ENCODE measurements around the gene SERPINA3.

The SERPINA3 gene

GRCh38 chr14:94598816-94599655, 13.2 kb upstream of the SERPINA3 start:
- H2BK120ac ChIP-seq (ENCODE audit: low read depth, low read length), result no peak overlapping the region

GRCh38 chr14:94599656-94600004, 12.6 kb upstream of the SERPINA3 start:
- H2BK120ac ChIP-seq (ENCODE audit: low read depth, low read length), result no peak overlapping the region

More at GRCh38 chr14:94598816-94599655, 13.2 kb upstream of the SERPINA3 start:
- Histone ChIP-seq H2BK15ac (ENCODE audit: low read depth, poor library complexity, severe bottlenecking) (no peak overlapping the region), H3K23ac (ENCODE audit: low read length in 2 of 2) (no peak overlapping the region), H4K91ac (ENCODE audit: low read length) (peak overlapping the region; percentile 8), H3K27ac (ENCODE audit: low read length, poor library complexity, severe bottlenecking) (peak overlapping the region; percentile 56), H3K18ac (ENCODE audit: low read depth in 1 of 2, low read length in 2 of 2) (peak overlapping the region in 1 of 2 experiments; percentile 18), H3K4me2 (ENCODE audit: low read length, poor library complexity, severe bottlenecking) (no peak overlapping the region), H3K4me3 (ENCODE audit: insufficient read depth in 1 of 2, low read depth in 1 of 2, low read length in 2 of 2) (no peak overlapping the region), H3K36me3 (ENCODE audit: control insufficient read depth in 1 of 2, insufficient read depth in 2 of 2, low read depth in 1 of 2, low read length in 2 of 2) (no peaks in the 10 kb centered on the region), H2AFZ (ENCODE audit: low read depth, low read length) (no peak overlapping the region), H3K4ac (ENCODE audit: low read depth in 1 of 2, low read length in 2 of 2) (no peak overlapping the region), H3K14ac (ENCODE audit: low read length in 2 of 2) (no peak overlapping the region), H2AK5ac (ENCODE audit: low read length, severe bottlenecking) (peak overlapping the region; percentile 79), H3K79me1 (replicated peaks; ENCODE audit: low read length, poor library complexity, severe bottlenecking) (no peaks in the 10 kb centered on the region), H2BK12ac (ENCODE audit: low read length in 2 of 2) (peak overlapping the region in 1 of 2 experiments; percentile 16), H3K9me3 (ENCODE audit: control insufficient read depth, low read length) (no peaks in the 10 kb centered on the region), H3K9ac (ENCODE audit: low read length) (peak overlapping the region; percentile 13), H3K4me1 (ENCODE audit: control insufficient read depth, insufficient read depth, low read depth, low read length) (peaks cover 30% of the 10 kb centered on the region), H2BK5ac (ENCODE audit: low read depth, low read length, poor library complexity, severe bottlenecking) (peak overlapping the region; percentile 69), H4K8ac (ENCODE audit: low read length) (no peak overlapping the region), H3K27me3 (ENCODE audit: control insufficient read depth in 1 of 2, insufficient read depth in 1 of 2, low read length in 2 of 2) (no peaks in the 10 kb centered on the region)
- DNase-seq, result peak; percentile 69
- WGBS, result 75% methylated on average over 11 of the region's 11 CpGs

GRCh38 chr14:94600148-94600545, 12.0 kb upstream of the SERPINA3 start:
- H3K36me3 ChIP-seq (ENCODE audit: control insufficient read depth in 1 of 2, insufficient read depth in 2 of 2, low read depth in 1 of 2, low read length in 2 of 2), result no peaks in the 10 kb centered on the region
- no peak overlapping the region for H2BK12ac ChIP-seq (ENCODE audit: low read length in 2 of 2)
- no peak overlapping the region for H3K14ac ChIP-seq (ENCODE audit: low read length in 2 of 2)
- H3K9me3 ChIP-seq (ENCODE audit: control insufficient read depth, low read length), result no peaks in the 10 kb centered on the region
- WGBS, result 91% methylated on average over 11 of the region's 11 CpGs
- H4K8ac ChIP-seq (ENCODE audit: low read length), result no peak overlapping the region
- H3K4me1 ChIP-seq (ENCODE audit: control insufficient read depth, insufficient read depth, low read depth, low read length), result peaks cover 30% of the 10 kb centered on the region
- H4K91ac ChIP-seq (ENCODE audit: low read length), result no peak overlapping the region
- no peaks in the 10 kb centered on the region for H3K79me1 ChIP-seq (replicated peaks; ENCODE audit: low read length, poor library complexity, severe bottlenecking)
- no peak overlapping the region for H2BK5ac ChIP-seq (ENCODE audit: low read depth, low read length, poor library complexity, severe bottlenecking)
- no peak overlapping the region for H3K4ac ChIP-seq (ENCODE audit: low read depth in 1 of 2, low read length in 2 of 2)
- no peak overlapping the region for H3K27ac ChIP-seq (ENCODE audit: low read length, poor library complexity, severe bottlenecking)
- H3K4me3 ChIP-seq (ENCODE audit: insufficient read depth in 1 of 2, low read depth in 1 of 2, low read length in 2 of 2), result no peak overlapping the region
- H3K4me2 ChIP-seq (ENCODE audit: low read length, poor library complexity, severe bottlenecking), result no peak overlapping the region
- no peak overlapping the region for H2AFZ ChIP-seq (ENCODE audit: low read depth, low read length)
- peaks cover 0 to 2% of the 10 kb centered on the region in 2 experiments for H3K27me3 ChIP-seq (ENCODE audit: control insufficient read depth in 1 of 2, insufficient read depth in 1 of 2, low read length in 2 of 2)
- no peak overlapping the region for H3K23ac ChIP-seq (ENCODE audit: low read length in 2 of 2)
- H3K18ac ChIP-seq (ENCODE audit: low read depth in 1 of 2, low read length in 2 of 2), result peak overlapping the region in 1 of 2 experiments; percentile 25
- H2BK120ac ChIP-seq (ENCODE audit: low read depth, low read length), result no peak overlapping the region
- H2BK15ac ChIP-seq (ENCODE audit: low read depth, poor library complexity, severe bottlenecking), result no peak overlapping the region
- H3K9ac ChIP-seq (ENCODE audit: low read length), result no peak overlapping the region
- no peak for DNase-seq
- H2AK5ac ChIP-seq (ENCODE audit: low read length, severe bottlenecking), result peak overlapping the region; percentile 3

More at GRCh38 chr14:94599656-94600004, 12.6 kb upstream of the SERPINA3 start:
- H3K14ac ChIP-seq (ENCODE audit: low read length in 2 of 2), result no peak overlapping the region
- H2AK5ac ChIP-seq (ENCODE audit: low read length, severe bottlenecking), result peak overlapping the region; percentile 79
- WGBS, result 60% methylated on average over 3 of the region's 3 CpGs
- H3K27me3 ChIP-seq (ENCODE audit: control insufficient read depth in 1 of 2, insufficient read depth in 1 of 2, low read length in 2 of 2), result no peaks in the 10 kb centered on the region
- DNase-seq, result no peak
- H3K23ac ChIP-seq (ENCODE audit: low read length in 2 of 2), result no peak overlapping the region
- peak overlapping the region in 1 of 2 experiments; percentile 37 for H3K18ac ChIP-seq (ENCODE audit: low read depth in 1 of 2, low read length in 2 of 2)
- H2BK12ac ChIP-seq (ENCODE audit: low read length in 2 of 2), result peak overlapping the region in 1 of 2 experiments; percentile 64
- H4K8ac ChIP-seq (ENCODE audit: low read length), result no peak overlapping the region
- no peak overlapping the region for H3K4me3 ChIP-seq (ENCODE audit: insufficient read depth in 1 of 2, low read depth in 1 of 2, low read length in 2 of 2)
- H3K4ac ChIP-seq (ENCODE audit: low read depth in 1 of 2, low read length in 2 of 2), result no peak overlapping the region
- peak overlapping the region; percentile 51 for H3K27ac ChIP-seq (ENCODE audit: low read length, poor library complexity, severe bottlenecking)
- no peak overlapping the region for H3K4me2 ChIP-seq (ENCODE audit: low read length, poor library complexity, severe bottlenecking)
- no peaks in the 10 kb centered on the region for H3K36me3 ChIP-seq (ENCODE audit: control insufficient read depth in 1 of 2, insufficient read depth in 2 of 2, low read depth in 1 of 2, low read length in 2 of 2)
- H2AFZ ChIP-seq (ENCODE audit: low read depth, low read length), result no peak overlapping the region
- peak overlapping the region; percentile 13 for H3K9ac ChIP-seq (ENCODE audit: low read length)
- H4K91ac ChIP-seq (ENCODE audit: low read length), result peak overlapping the region; percentile 35
- peak overlapping the region; percentile 69 for H2BK5ac ChIP-seq (ENCODE audit: low read depth, low read length, poor library complexity, severe bottlenecking)
- H3K4me1 ChIP-seq (ENCODE audit: control insufficient read depth, insufficient read depth, low read depth, low read length), result peaks cover 30% of the 10 kb centered on the region
- no peaks in the 10 kb centered on the region for H3K79me1 ChIP-seq (replicated peaks; ENCODE audit: low read length, poor library complexity, severe bottlenecking)
- H2BK15ac ChIP-seq (ENCODE audit: low read depth, poor library complexity, severe bottlenecking), result no peak overlapping the region
- H3K9me3 ChIP-seq (ENCODE audit: control insufficient read depth, low read length), result no peaks in the 10 kb centered on the region

GRCh38 chr14:94601884-94602391, 10.3 kb upstream of the SERPINA3 start:
- H3K23ac ChIP-seq (ENCODE audit: low read length in 2 of 2), result no peak overlapping the region
- peak overlapping the region in 1 of 2 experiments; percentile 6 for H2BK12ac ChIP-seq (ENCODE audit: low read length in 2 of 2)
- H2AK5ac ChIP-seq (ENCODE audit: low read length, severe bottlenecking), result no peak overlapping the region
- H3K9me3 ChIP-seq (ENCODE audit: control insufficient read depth, low read length), result no peaks in the 10 kb centered on the region
- peak overlapping the region; percentile 67 for H3K27ac ChIP-seq (ENCODE audit: low read length, poor library complexity, severe bottlenecking)
- H3K4me3 ChIP-seq (ENCODE audit: insufficient read depth in 1 of 2, low read depth in 1 of 2, low read length in 2 of 2), result peak overlapping the region in 1 of 2 experiments; percentile 28
- H4K91ac ChIP-seq (ENCODE audit: low read length), result peak overlapping the region; percentile 49
- no peaks in the 10 kb centered on the region for H3K79me1 ChIP-seq (replicated peaks; ENCODE audit: low read length, poor library complexity, severe bottlenecking)
- peak overlapping the region; percentile 94 for H4K8ac ChIP-seq (ENCODE audit: low read length)
- peak; percentile 30 for DNase-seq
- peak overlapping the region; percentile 41 for H3K18ac ChIP-seq (ENCODE audit: low read depth in 1 of 2, low read length in 2 of 2)
- H3K36me3 ChIP-seq (ENCODE audit: control insufficient read depth in 1 of 2, insufficient read depth in 2 of 2, low read depth in 1 of 2, low read length in 2 of 2), result no peaks in the 10 kb centered on the region
- H3K14ac ChIP-seq (ENCODE audit: low read length in 2 of 2), result no peak overlapping the region
- H2BK15ac ChIP-seq (ENCODE audit: low read depth, poor library complexity, severe bottlenecking), result no peak overlapping the region
- no peak overlapping the region for H3K4me2 ChIP-seq (ENCODE audit: low read length, poor library complexity, severe bottlenecking)
- H3K4me1 ChIP-seq (ENCODE audit: control insufficient read depth, insufficient read depth, low read depth, low read length), result peaks cover 30% of the 10 kb centered on the region
- 32% methylated on average over 6 of the region's 6 CpGs for WGBS
- no peak overlapping the region for H3K4ac ChIP-seq (ENCODE audit: low read depth in 1 of 2, low read length in 2 of 2)
- H2AFZ ChIP-seq (ENCODE audit: low read depth, low read length), result peak overlapping the region; percentile 58
- peaks cover 0 to 2% of the 10 kb centered on the region in 2 experiments for H3K27me3 ChIP-seq (ENCODE audit: control insufficient read depth in 1 of 2, insufficient read depth in 1 of 2, low read length in 2 of 2)
- H2BK120ac ChIP-seq (ENCODE audit: low read depth, low read length), result no peak overlapping the region
- no peak overlapping the region for H2BK5ac ChIP-seq (ENCODE audit: low read depth, low read length, poor library complexity, severe bottlenecking)
- H3K9ac ChIP-seq (ENCODE audit: low read length), result peak overlapping the region; percentile 78

Measured in mesenchymal stem cell (in vitro differentiated cells and primary cell).